GM12878 (cell line): ENCODE results near the gene DIS3L2. TPM values are rescaled to one million over a fixed set of nuclear protein-coding genes. Genes with fewer than 3 reads are reported as not detected.

Experiments used
- DPF2 ChIP-seq: fragments of 450-650 bp; IDR thresholded peaks from 2 replicates; pipeline ENCODE4 v1.6.1; 2017; ENCODE audit warnings: mild to moderate bottlenecking
- GABPA ChIP-seq: IDR thresholded peaks from 2 replicates; pipeline ENCODE4 v1.6.1; 2014; ENCODE audit warnings: antibody characterized with exemption, low read depth, mild to moderate bottlenecking, inconsistent platforms
- IRF4 ChIP-seq: IDR thresholded peaks from 2 replicates; pipeline ENCODE4 v1.6.1; 2011; ENCODE audit warnings: low read depth, low read length
- KDM1A ChIP-seq: fragments of 200-600 bp; sonication (generic); IDR thresholded peaks from 2 replicates; pipeline ENCODE4 v1.6.1; 2016; ENCODE audit warnings: borderline replicate concordance
- MXI1 ChIP-seq: fragments of 150-350 bp; IDR thresholded peaks from 2 replicates; pipeline ENCODE4 v1.6.1; 2011; ENCODE audit warnings: low read depth, mild to moderate bottlenecking, inconsistent platforms, low read length, improper control_type of control experiment
- MYB ChIP-seq: fragments of 150-350 bp; IDR thresholded peaks from 2 replicates; pipeline ENCODE4 v1.6.1; 2014; ENCODE audit warnings: mild to moderate bottlenecking, low read depth, low read length, borderline replicate concordance
- MYC ChIP-seq: IDR thresholded peaks from 2 replicates; pipeline ENCODE4 v1.6.1; 2011; ENCODE audit warnings: mild to moderate bottlenecking, low read length, moderate library complexity, inconsistent platforms; ENCODE audit not compliant: insufficient read depth, insufficient replicate concordance, insufficient read length, severe bottlenecking
- NRF1 ChIP-seq: conservative IDR thresholded peaks from 2 replicates; pipeline ENCODE4 v1.6.1; 2011; ENCODE audit warnings: mild to moderate bottlenecking, low read depth, low read length, improper control_type of control experiment
- POLR2AphosphoS5 ChIP-seq: IDR thresholded peaks from 2 replicates; pipeline ENCODE4 v1.6.1; 2011; ENCODE audit warnings: mild to moderate bottlenecking, low read length, inconsistent platforms
- SIX5 ChIP-seq: IDR thresholded peaks from 2 replicates; pipeline ENCODE4 v1.6.1; 2011; ENCODE audit warnings: mild to moderate bottlenecking, low read depth, low read length, moderate library complexity; ENCODE audit not compliant: severe bottlenecking
- SMAD5 ChIP-seq: IDR thresholded peaks from 2 replicates; pipeline ENCODE4 v1.6.1; 2016; ENCODE audit warnings: antibody characterized with exemption, low read depth
- SMC3 ChIP-seq: IDR thresholded peaks from 2 replicates; pipeline ENCODE4 v1.6.1; 2011; ENCODE audit warnings: low read length, improper control_type of control experiment, borderline replicate concordance
- STAT3 ChIP-seq: IDR thresholded peaks from 2 replicates; pipeline ENCODE4 v1.6.1; 2011; ENCODE audit warnings: low read depth, low read length, improper control_type of control experiment
- TCF7 ChIP-seq: IDR thresholded peaks from 2 replicates; pipeline ENCODE4 v1.6.1; 2014; ENCODE audit warnings: antibody characterized with exemption, borderline replicate concordance
- polyA plus RNA-seq, 11 experiments: library from polyadenylated mRNA; depleted of rRNA in 4 of 11; unstranded in 6 of 11; stranded (reverse) in 5 of 11; fragments of >200 nt; fragmentation: Nextera tagmentation in 4 of 11; fragmentation: Illumina TruSeq in 1 of 11; extraction: Ambion mirVana in 4 of 11; extraction: Trizol in 1 of 11; gene quantifications; 1 replicate in 1 of 11; 2 replicates in 10 of 11; pipeline versions ENCODE4 v1.2.1 to v1.2.3, GENCODE V29; 2011 to 2016; ENCODE audit warnings: inconsistent platforms in 2 of 11, missing spikeins in 2 of 11, low read depth in 1 of 11
- total RNA-seq, 4 experiments: library from RNA; depleted of rRNA in 3 of 4; stranded (reverse); fragments of >200 nt in 3 of 4; fragmentation: Illumina TruSeq in 1 of 4; extraction: Trizol in 1 of 4; gene quantifications; 2 replicates each; pipeline versions ENCODE4 v1.2.1 to v1.2.3, GENCODE V29; 2013 to 2021
- TF ChIP-seq, protein P1 (sequence below): fragments of 450-650 bp; IDR thresholded peaks from 2 replicates; pipeline ENCODE4 v1.6.1; 2016; ENCODE audit warnings: mild to moderate bottlenecking, moderate library complexity, borderline replicate concordance
- TF ChIP-seq, protein P2 (sequence below): IDR thresholded peaks from 2 replicates; pipeline ENCODE4 v1.6.1; 2011; ENCODE audit warnings: mild to moderate bottlenecking, low read depth, low read length, moderate library complexity; ENCODE audit not compliant: insufficient replicate concordance
- TF ChIP-seq, protein P3 (sequence below): IDR thresholded peaks from 2 replicates; pipeline ENCODE4 v1.6.1; 2011; ENCODE audit warnings: low read depth, low read length, improper control_type of control experiment, borderline replicate concordance
- TF ChIP-seq, protein P4 (sequence below): fragments of 450-650 bp; IDR thresholded peaks from 2 replicates; pipeline ENCODE4 v1.6.1; 2018; ENCODE audit warnings: borderline replicate concordance, mild to moderate bottlenecking; ENCODE audit not compliant: partially characterized antibody
- TF ChIP-seq, protein P5 (sequence below): fragments of 150-350 bp; IDR thresholded peaks from 2 replicates; pipeline ENCODE4 v1.6.1; 2014; ENCODE audit warnings: mild to moderate bottlenecking, low read depth, low read length

The DIS3L2 gene
- total and polyA plus RNA-seq, 10 of the 15 experiments (the other 5 are each of a cell fraction or from before 2014, with no cell fraction given) = 3.5 to 27.1 (median 16.0) TPM

DNA sequence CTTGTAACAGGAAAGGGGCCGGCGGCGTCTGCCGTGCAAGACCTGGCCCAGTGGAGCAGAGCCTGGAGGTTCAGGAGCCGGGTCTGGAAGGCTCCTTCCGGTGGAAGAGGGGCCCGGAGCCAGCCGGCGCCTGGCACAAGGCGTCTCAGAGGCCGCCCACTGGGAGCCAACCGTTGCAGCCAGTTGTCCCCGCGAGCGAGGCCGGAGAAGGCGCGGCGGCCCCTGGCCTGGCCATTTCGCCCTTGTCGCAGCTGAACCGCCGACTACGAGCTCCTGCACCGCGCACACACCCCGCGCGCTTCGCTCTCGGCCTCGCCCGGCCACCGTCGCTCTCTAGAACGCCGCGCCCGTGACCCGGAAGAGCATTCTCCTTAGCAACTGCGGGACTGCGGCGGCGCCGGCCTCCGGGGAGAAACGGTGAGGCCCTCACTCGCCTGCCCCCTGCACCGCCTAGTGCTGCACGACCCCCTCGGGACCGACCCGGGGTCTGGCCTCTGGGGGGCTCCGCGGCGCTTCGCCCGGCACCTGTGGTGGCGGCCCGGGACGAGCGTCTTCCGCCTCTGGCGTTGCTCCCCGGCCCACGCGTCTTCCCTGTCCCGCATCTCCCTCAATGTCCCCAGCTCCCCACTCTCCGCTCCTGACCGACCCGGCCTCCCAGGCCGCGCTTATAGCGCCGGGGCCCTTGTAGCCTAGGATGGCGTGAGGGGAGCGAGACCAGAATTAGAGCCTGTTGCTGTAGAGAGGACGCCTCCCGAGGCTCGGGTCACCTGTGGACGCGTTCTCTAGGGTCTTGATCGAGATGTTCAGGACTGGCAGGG, at the start of gene DIS3L2 (continued):
- TF ChIP-seq, protein P1, sequence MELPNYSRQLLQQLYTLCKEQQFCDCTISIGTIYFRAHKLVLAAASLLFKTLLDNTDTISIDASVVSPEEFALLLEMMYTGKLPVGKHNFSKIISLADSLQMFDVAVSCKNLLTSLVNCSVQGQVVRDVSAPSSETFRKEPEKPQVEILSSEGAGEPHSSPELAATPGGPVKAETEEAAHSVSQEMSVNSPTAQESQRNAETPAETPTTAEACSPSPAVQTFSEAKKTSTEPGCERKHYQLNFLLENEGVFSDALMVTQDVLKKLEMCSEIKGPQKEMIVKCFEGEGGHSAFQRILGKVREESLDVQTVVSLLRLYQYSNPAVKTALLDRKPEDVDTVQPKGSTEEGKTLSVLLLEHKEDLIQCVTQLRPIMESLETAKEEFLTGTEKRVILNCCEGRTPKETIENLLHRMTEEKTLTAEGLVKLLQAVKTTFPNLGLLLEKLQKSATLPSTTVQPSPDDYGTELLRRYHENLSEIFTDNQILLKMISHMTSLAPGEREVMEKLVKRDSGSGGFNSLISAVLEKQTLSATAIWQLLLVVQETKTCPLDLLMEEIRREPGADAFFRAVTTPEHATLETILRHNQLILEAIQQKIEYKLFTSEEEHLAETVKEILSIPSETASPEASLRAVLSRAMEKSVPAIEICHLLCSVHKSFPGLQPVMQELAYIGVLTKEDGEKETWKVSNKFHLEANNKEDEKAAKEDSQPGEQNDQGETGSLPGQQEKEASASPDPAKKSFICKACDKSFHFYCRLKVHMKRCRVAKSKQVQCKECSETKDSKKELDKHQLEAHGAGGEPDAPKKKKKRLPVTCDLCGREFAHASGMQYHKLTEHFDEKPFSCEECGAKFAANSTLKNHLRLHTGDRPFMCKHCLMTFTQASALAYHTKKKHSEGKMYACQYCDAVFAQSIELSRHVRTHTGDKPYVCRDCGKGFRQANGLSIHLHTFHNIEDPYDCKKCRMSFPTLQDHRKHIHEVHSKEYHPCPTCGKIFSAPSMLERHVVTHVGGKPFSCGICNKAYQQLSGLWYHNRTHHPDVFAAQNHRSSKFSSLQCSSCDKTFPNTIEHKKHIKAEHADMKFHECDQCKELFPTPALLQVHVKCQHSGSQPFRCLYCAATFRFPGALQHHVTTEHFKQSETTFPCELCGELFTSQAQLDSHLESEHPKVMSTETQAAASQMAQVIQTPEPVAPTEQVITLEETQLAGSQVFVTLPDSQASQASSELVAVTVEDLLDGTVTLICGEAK = peak; percentile 89
- TF ChIP-seq STAT3 (no peak), POLR2AphosphoS5 (peak; percentile 78; the same call in 1 of the 2 replicates), NRF1 (no peak), TCF7 (no peak), MXI1 (no peak; the same call in none of the 2 replicates), MYB (no peak), DPF2 (peak; percentile 79), SIX5 (peak; percentile 59), IRF4 (no peak), GABPA (peak; percentile 91), MYC (no peak), KDM1A (no peak), SMC3 (no peak), SMAD5 (peak; percentile 47; the same call in 1 of the 2 replicates)
- TF ChIP-seq, protein P2, sequence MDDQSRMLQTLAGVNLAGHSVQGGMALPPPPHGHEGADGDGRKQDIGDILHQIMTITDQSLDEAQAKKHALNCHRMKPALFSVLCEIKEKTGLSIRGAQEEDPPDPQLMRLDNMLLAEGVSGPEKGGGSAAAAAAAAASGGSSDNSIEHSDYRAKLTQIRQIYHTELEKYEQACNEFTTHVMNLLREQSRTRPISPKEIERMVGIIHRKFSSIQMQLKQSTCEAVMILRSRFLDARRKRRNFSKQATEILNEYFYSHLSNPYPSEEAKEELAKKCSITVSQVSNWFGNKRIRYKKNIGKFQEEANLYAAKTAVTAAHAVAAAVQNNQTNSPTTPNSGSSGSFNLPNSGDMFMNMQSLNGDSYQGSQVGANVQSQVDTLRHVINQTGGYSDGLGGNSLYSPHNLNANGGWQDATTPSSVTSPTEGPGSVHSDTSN = no peak
- TF ChIP-seq, protein P3, sequence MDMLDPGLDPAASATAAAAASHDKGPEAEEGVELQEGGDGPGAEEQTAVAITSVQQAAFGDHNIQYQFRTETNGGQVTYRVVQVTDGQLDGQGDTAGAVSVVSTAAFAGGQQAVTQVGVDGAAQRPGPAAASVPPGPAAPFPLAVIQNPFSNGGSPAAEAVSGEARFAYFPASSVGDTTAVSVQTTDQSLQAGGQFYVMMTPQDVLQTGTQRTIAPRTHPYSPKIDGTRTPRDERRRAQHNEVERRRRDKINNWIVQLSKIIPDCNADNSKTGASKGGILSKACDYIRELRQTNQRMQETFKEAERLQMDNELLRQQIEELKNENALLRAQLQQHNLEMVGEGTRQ = no peak
- TF ChIP-seq, protein P4, sequence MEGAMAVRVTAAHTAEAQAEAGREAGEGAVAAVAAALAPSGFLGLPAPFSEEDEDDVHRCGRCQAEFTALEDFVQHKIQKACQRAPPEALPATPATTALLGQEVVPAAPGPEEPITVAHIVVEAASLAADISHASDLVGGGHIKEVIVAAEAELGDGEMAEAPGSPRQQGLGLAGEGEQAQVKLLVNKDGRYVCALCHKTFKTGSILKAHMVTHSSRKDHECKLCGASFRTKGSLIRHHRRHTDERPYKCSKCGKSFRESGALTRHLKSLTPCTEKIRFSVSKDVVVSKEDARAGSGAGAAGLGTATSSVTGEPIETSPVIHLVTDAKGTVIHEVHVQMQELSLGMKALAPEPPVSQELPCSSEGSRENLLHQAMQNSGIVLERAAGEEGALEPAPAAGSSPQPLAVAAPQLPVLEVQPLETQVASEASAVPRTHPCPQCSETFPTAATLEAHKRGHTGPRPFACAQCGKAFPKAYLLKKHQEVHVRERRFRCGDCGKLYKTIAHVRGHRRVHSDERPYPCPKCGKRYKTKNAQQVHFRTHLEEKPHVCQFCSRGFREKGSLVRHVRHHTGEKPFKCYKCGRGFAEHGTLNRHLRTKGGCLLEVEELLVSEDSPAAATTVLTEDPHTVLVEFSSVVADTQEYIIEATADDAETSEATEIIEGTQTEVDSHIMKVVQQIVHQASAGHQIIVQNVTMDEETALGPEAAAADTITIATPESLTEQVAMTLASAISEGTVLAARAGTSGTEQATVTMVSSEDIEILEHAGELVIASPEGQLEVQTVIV = peak; percentile 59
- TF ChIP-seq, protein P5, sequence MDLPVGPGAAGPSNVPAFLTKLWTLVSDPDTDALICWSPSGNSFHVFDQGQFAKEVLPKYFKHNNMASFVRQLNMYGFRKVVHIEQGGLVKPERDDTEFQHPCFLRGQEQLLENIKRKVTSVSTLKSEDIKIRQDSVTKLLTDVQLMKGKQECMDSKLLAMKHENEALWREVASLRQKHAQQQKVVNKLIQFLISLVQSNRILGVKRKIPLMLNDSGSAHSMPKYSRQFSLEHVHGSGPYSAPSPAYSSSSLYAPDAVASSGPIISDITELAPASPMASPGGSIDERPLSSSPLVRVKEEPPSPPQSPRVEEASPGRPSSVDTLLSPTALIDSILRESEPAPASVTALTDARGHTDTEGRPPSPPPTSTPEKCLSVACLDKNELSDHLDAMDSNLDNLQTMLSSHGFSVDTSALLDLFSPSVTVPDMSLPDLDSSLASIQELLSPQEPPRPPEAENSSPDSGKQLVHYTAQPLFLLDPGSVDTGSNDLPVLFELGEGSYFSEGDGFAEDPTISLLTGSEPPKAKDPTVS = no peak
